Keratinocyte (primary cell): ENCODE measurements around the gene KRT7.

ENCODE experiments used
- CTCF ChIP-seq, 3 experiments: IDR thresholded peaks in 1 of 3; conservative IDR thresholded peaks in 1 of 3; optimal IDR thresholded peaks in 1 of 3; 2 replicates in 2 of 3; 3 replicates in 1 of 3; pipeline versions ENCODE3 to v1.5.1; 2011; ENCODE audit warnings: low read length in 3 of 3, mild to moderate bottlenecking in 3 of 3, moderate library complexity in 2 of 3, control low read depth in 1 of 3, inconsistent platforms in 1 of 3; ENCODE audit not compliant: insufficient read depth in 2 of 3; ENCODE audit errors: extremely low read depth in 1 of 3
- EZH2 ChIP-seq: IDR thresholded peaks from one replicate; pipeline ENCODE4 v1.6.1; 2012; ENCODE audit warnings: inconsistent platforms, mild to moderate bottlenecking, low read length, moderate library complexity

- TF ChIP-seq CTCF (optimal IDR thresholded peaks at IDR 0.05 in 1 of 3, IDR thresholded peaks at IDR 0.05 in 1 of 3, conservative IDR thresholded peaks at IDR 0.05 in 1 of 3; ENCODE audit: extremely low read depth in 1 of 3, insufficient read depth in 2 of 3, low read length in 3 of 3): no peak
- TF ChIP-seq EZH2: no peak
These were observed 17.3 kb downstream of the KRT7 start for GRCh38 chr12:52250048-52250990.
